ACHN (cell line): ENCODE results near the gene KCNK4.
A peak's percentile ranks its signal among the peaks of the same experiment; 100 is the strongest.

Source experiments
- DNase-seq: peaks from one replicate; pipeline ENCODE4 v3.0.0-alpha.2; 2015
- in situ Hi-C: cut with HindIII; loops from 2 replicates; pipeline ENCODE4 v1.10.0; 2017; ENCODE audit warnings: low sequenced_read_pairs, low pct_ligation_motif_present, low pct_unique_long_range_greater_than_20kb

Gene KCNK4

GRCh38 chr11:64284962-64285884 is 5.9 kb upstream of the KCNK4 start, which contains the start of gene GPR137:
TSS of gene GPR137 (plus strand) at chr11:64285848. CDS start at chr11:64286525, 677 bp downstream.
- peak; percentile 74 for DNase-seq

DNA sequence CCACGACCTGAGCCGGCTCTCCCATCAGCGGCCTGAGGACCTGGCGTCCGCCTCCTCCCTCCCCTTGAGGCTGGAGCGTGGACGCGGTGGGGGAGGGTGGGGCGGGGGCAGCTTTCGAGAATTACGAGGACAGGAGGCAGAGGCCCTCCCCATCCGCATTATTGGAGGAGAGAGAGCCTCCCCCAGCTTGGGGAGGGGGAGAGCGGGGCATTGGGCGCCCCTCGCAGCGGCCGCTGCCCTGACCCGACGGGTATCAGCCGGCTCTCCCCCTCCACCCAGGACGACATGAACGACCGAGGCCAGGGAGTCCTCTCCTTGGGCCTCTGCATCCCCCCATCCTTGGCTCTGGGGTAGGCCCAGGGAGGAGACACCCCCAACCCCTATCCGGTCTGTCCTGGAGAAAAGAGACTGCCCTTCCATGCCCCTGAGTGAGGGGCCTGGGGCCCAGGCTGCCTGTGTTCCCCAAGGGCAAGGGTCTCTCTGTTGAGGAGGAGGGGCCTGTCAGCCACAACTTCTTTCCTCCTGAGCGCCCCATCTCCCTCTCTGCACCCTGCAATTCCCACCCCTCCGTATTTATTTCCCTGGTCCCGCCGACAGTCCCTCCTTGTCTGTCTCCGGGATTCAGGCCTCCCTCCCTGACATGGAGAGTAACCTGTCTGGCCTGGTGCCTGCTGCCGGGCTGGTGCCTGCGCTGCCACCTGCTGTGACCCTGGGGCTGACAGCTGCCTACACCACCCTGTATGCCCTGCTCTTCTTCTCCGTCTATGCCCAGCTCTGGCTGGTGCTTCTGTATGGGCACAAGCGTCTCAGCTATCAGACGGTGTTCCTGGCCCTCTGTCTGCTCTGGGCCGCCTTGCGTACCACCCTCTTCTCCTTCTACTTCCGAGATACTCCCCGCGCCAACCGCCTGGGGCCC is 5.0 kb upstream of the KCNK4 start:
- peak; percentile 28 for DNase-seq
- in situ Hi-C loops = no loop called here

More at GRCh38 chr11:64284962-64285884, 5.9 kb upstream of the KCNK4 start, which contains the start of gene GPR137:
- in situ Hi-C loops = no loop called here

DNA sequence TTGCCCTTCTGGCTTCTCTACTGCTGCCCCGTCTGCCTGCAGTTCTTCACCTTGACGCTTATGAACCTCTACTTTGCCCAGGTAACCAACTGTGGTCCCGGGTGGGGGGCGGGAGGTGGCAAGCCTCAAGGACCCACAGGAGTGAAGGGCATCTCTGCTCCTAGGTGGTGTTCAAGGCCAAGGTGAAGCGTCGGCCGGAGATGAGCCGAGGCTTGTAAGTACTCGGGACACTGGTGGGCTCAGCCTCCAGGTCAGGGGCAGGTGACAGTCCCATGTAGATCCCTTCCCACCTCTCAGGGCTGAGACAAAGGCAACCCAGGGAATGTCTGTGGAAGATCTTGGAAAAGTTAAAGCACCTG is 4.3 kb upstream of the KCNK4 start:
- DNase-seq = no peak
- in situ Hi-C loops = no loop called here

DNA sequence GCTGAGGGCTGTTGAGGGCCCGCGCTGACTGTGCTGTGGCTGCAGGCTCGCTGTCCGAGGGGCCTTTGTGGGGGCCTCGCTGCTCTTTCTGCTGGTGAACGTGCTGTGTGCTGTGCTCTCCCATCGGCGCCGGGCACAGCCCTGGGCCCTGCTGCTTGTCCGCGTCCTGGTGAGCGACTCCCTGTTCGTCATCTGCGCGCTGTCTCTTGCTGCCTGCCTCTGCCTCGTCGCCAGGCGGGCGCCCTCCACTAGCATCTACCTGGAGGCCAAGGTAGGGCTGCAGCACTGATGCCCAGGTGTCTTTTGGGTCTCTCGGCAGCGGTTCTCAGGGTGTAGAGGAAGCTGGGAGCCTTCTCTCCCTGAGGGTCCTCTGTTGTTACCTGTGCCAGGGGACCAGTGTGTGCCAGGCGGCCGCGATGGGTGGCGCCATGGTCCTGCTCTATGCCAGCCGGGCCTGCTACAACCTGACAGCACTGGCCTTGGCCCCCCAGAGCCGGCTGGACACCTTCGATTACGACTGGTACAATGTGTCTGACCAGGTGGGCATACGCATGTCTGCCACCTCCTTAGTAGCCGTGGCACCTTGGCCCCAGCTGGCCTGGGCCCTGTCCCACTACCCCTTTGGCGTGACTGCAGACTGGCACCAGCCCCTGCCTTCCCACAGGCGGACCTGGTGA is 3.3 kb upstream of the KCNK4 start:
- no peak for DNase-seq
- in situ Hi-C loops = no loop called here

DNA sequence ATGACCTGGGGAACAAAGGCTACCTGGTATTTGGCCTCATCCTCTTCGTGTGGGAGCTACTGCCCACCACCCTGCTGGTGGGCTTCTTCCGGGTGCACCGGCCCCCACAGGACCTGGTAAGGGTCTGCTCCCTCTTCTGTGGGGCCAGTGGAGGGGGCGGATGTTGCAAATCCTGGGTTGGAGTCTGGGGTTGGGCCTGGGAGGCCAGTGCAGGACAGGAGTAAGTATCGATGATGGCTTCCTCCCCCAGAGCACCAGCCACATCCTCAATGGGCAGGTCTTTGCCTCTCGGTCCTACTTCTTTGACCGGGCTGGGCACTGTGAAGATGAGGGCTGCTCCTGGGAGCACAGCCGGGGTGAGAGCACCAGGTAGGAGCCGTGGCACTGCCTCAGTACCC is 2.8 kb upstream of the KCNK4 start:
- in situ Hi-C loops = no loop called here
- no peak for DNase-seq

DNA sequence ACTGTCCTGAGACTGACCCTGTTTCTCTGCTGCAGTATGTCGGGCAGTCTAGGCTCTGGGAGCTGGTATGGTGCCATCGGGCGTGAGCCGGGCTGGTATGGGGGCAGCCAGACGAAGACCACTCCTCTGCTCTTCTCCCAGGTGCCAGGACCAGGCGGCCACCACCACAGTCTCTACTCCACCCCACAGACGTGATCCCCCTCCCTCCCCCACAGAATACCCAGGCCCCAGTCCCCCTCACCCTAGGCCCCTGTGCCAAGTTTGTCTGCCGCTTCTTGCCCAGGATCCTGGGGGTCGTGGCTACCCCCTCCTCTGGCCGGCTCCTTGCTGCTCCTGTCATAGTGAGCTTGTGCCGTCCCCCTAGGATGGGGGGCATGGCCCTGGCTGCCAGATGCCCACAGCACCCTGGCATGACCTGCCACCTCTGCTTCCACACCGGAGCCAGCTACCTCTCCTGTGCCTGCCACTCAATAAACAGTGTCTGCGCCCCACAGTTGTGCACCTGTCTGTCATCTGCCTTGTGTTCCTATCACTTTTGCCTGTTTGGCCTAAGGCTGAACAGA is 2.0 kb upstream of the KCNK4 start:
- in situ Hi-C loops = no loop called here
- no peak for DNase-seq

- in situ Hi-C loops = no loop called here
- no peak for DNase-seq
Measured at GRCh38 chr11:64290352-64291261, 495 bp upstream of the KCNK4 start.

DNA sequence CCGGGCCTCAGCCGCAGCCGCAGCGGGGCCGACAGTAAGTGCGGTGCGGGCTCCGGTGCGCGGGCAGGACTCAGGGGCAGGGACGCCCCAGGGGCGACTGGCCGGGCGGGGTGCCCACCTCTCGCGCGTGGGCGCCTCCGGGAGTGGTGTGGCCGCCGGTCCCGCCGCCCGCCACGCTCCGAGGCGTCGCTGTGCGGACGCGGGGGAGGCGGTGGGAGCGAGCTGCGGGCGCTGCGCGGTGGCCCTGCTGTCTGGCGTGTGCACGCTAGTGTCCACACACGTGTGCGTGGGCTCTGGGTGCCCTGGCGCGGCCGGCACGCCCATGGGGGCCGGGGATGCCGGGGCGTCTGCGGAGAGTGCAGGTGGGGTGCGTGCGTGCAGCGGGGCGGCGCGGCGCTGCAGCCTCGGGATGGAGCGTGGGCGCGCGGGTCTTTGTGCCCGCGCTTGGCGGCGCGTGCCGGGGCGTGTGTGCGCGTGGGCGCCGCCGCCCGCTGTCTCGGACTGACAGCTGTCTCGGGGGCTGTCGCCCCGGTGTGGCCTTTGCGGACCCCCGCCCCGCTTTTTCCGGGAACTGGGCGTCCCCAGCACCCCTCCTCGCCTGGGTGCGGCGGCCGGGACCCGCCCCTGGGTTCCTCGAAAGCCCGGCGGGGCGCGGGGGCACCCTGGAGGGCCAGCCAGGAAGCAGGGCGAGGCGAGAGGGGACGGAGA is 804 bp downstream of the KCNK4 start:
- in situ Hi-C loops = no loop called here
- no peak for DNase-seq

DNA sequence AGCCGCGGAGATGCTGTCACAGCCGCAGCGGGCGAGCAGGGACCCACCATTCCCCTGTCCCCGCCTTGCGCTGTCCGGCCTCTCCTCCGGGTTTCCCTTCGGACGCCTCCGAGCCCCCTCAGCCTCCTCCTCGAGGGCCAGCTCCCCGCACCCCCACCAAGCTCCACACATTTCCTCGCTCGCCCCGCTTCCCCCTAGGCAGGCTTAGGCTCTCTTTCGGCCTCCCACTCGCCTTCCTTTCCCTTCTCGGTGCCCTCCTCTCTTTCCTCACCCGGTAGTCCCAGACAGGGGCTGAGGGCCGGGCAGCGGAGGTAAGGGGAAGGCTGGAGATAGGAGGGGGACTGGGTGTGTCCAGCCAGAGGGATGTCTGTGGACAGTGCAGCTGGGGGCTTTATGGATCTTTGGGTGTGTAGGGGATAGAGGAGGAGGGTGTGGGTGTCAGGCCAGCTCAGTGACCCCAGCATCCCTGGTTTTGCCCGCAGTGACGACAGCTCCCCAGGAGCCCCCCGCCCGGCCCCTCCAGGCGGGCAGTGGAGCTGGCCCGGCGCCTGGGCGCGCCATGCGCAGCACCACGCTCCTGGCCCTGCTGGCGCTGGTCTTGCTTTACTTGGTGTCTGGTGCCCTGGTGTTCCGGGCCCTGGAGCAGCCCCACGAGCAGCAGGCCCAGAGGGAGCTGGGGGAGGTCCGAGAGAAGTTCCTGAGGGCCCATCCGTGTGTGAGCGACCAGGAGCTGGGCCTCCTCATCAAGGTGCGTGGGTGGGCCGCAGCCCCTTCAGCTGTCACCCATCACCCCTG is 1.6 kb downstream of the KCNK4 start:
- no peak for DNase-seq
- in situ Hi-C loops = no loop called here

DNA sequence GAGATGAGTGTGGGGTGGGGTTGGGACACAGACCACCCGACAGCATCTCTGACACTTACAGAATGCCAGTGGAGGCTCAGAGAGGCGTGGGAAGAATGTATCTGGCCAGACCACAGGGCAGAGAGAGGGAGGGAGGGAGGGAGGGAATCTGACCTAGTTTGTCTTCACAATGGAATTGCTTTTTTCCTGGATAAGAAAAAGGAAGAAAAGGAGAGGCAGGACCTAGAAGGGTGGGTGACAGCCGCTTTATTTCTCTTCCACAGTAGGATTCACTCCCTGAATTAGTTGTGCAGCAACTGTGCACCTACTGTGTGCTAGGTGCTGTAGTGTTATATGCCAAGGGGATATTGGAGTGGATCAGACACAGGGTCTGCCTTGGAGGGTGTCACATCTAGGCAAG is 3.7 kb downstream of the KCNK4 start:
- in situ Hi-C loops = no loop called here
- DNase-seq = no peak

DNA sequence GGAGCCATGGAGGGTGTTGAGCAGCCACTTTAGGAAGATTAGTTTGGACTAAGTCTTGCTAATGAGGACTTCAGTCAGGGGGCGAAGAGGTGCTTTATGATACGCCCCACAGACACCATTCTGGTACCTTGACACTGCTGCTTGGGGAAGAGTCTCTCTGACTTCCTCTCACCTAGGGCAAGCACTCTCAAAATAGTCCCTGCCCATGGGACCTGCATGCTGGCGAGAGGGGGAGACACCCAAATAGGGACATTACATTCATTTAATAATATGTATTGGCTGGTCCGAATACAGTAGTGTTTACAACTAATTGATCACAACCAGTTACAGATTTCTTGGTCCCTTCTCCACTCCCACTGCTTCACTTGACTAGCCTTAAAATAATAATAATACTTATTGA is 4.7 kb downstream of the KCNK4 start:
- in situ Hi-C loops = no loop called here
- DNase-seq = no peak

DNA sequence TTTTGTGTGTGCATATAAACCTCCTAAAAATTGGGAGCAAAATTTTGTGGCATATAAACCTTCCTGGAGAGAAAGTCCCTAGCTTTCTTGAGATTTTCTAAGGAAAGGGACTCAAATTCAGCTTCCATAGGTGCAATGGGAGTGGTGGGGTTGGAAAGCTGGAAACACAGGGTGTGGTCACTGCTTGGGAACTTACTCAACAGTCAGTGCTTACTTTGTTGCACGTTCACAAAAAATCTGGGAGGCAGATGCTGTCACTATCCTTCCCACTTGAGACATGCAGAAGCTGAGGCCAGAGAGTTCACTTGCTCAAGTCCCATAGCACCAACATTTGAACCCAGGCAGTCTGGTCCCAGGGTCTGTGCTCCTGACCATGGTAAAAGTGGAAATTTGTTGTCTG is 5.1 kb downstream of the KCNK4 start:
- in situ Hi-C loops = no loop called here
- no peak for DNase-seq

DNA sequence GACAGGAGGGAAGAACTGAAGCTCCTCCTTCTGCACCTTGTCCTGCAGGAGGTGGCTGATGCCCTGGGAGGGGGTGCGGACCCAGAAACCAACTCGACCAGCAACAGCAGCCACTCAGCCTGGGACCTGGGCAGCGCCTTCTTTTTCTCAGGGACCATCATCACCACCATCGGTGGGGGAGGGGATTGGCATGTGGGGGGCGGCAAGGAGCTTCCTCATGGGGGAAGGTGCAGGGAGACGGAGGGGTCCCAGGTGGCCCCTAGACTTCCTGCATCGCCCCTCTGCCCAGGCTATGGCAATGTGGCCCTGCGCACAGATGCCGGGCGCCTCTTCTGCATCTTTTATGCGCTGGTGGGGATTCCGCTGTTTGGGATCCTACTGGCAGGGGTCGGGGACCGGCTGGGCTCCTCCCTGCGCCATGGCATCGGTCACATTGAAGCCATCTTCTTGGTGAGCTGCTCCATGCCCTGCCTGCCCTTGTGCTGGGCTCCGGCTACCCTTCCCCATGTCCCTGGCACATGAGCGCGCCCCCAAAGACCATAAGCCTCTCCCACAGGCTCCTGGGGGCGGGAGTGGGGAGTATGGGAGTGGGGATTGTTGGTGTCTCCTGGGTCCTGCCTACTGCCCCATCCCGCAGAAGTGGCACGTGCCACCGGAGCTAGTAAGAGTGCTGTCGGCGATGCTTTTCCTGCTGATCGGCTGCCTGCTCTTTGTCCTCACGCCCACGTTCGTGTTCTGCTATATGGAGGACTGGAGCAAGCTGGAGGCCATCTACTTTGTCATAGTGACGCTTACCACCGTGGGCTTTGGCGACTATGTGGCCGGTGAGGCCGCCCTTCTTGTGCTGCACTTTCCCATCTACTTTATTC is 6.0 kb downstream of the KCNK4 start:
- no peak for DNase-seq
- in situ Hi-C loops = no loop called here

DNA sequence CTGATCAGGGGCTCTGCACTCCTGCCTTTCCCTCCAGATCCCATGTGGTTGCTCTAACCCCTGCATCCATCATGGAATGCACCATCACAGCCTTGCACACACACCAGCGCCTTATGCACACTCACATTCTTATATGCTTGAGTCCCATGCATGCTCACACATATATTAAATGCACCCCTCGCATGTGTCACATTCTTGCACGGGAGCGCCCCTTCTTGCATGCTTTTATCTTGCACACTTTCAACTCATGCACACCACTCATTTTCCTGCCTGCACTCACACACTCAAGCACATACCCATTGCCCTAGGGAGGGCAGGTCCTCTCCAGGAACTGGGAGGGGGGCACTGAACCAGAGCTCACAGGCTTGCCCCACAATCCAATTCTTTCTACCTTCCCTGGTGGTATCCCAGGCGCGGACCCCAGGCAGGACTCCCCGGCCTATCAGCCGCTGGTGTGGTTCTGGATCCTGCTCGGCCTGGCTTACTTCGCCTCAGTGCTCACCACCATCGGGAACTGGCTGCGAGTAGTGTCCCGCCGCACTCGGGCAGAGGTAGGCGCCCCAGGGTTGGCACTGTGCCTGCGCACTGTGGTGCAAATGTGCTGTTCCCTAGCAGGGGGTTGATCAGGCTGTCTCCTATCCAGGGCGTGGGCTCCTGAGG is 6.7 kb downstream of the KCNK4 start:
- in situ Hi-C loops = no loop called here
- no peak for DNase-seq
